NCI-H1694 treated with DMSO at 0.1 percent for 48 hours (cell line): ENCODE results near the gene PMAIP1.
A peak's percentile ranks its signal among the peaks of the same experiment; 100 is the strongest.

Experiments
- DNase-seq: peaks from one replicate; lab custom pipeline; 2025; lab: John Stamatoyannopoulos, UW

Gene PMAIP1

GRCh38 chr18:59915606-59916005, 15.8 kb downstream of the PMAIP1 start:
- no peak for DNase-seq

- DNase-seq = no peak
These were observed 16.9 kb downstream of the PMAIP1 start for GRCh38 chr18:59916746-59917145.

- no peak for DNase-seq
These were observed 17.6 kb downstream of the PMAIP1 start for GRCh38 chr18:59917422-59917821.

GRCh38 chr18:59918320-59918755, 18.5 kb downstream of the PMAIP1 start:
- peak; percentile 36 for DNase-seq

GRCh38 chr18:59918997-59919396, 19.2 kb downstream of the PMAIP1 start:
- no peak for DNase-seq

GRCh38 chr18:59921384-59921891, 21.6 kb downstream of the PMAIP1 start:
- DNase-seq = no peak

GRCh38 chr18:59923539-59924196, 23.9 kb downstream of the PMAIP1 start:
- no peak for DNase-seq

- DNase-seq = no peak
These were observed 26.3 kb downstream of the PMAIP1 start for GRCh38 chr18:59926131-59926530.

- DNase-seq = no peak
These were observed 27.5 kb downstream of the PMAIP1 start for GRCh38 chr18:59927246-59927825.

- no peak for DNase-seq
These were observed 28.4 kb downstream of the PMAIP1 start for GRCh38 chr18:59928201-59928600.

- no peak for DNase-seq
These were observed 30.0 kb downstream of the PMAIP1 start for GRCh38 chr18:59929621-59930295.

GRCh38 chr18:59932401-59932800, 32.6 kb downstream of the PMAIP1 start:
- no peak for DNase-seq

GRCh38 chr18:59938676-59939075, 38.9 kb downstream of the PMAIP1 start:
- DNase-seq = no peak

GRCh38 chr18:59939127-59939526, 39.3 kb downstream of the PMAIP1 start:
- no peak for DNase-seq

GRCh38 chr18:59940068-59940467, 40.3 kb downstream of the PMAIP1 start:
- DNase-seq = no peak

GRCh38 chr18:59941331-59941730, 41.5 kb downstream of the PMAIP1 start:
- DNase-seq = no peak

- DNase-seq = no peak
These were observed 42.8 kb downstream of the PMAIP1 start for GRCh38 chr18:59942601-59943000.

- no peak for DNase-seq
These were observed 45.7 kb downstream of the PMAIP1 start for GRCh38 chr18:59945544-59945943.

- DNase-seq = no peak
These were observed 50.6 kb downstream of the PMAIP1 start for GRCh38 chr18:59950215-59950944.

- DNase-seq = no peak
These were observed 51.8 kb downstream of the PMAIP1 start for GRCh38 chr18:59951591-59951990.

- DNase-seq = no peak
These were observed 52.6 kb downstream of the PMAIP1 start for GRCh38 chr18:59952283-59953007.
